Sigmoid colon (tissue), 7 donors: ENCODE measurements around the gene ROBO1. TPM values are rescaled to one million over a fixed set of nuclear protein-coding genes. Genes with fewer than 3 reads are reported as not detected.

Source experiments
- DNase-seq: peaks from one replicate; pipeline ENCODE4 v3.0.0-alpha.2; 2019
- H3K27ac ChIP-seq, 4 donors: fragments of 200-600 bp; sonication (generic); one replicate each; pipeline ENCODE4 v1.5.1; 2016 to 2019; ENCODE audit warnings: mild to moderate bottlenecking in 1 of 4
- H3K27me3 ChIP-seq, 3 donors: fragments of 200-600 bp; sonication (generic); one replicate each; pipeline ENCODE4 v1.5.1; 2019; ENCODE audit warnings: mild to moderate bottlenecking in 1 of 3
- H3K36me3 ChIP-seq, 4 donors: fragments of 200-600 bp; sonication (generic); one replicate each; pipeline ENCODE4 v1.5.1; 2016 to 2019
- H3K4me1 ChIP-seq, 4 donors: fragments of 200-600 bp; sonication (generic); one replicate each; pipeline ENCODE4 v1.5.1; 2017 to 2019
- H3K4me3 ChIP-seq, 4 donors: fragments of 200-600 bp; sonication (generic); one replicate each; pipeline ENCODE4 v1.5.1; 2017 to 2019; ENCODE audit warnings: mild to moderate bottlenecking in 2 of 4, moderate library complexity in 1 of 4
- H3K9me3 ChIP-seq, 4 donors: fragments of 200-600 bp in 3 of 4; sonication (generic) in 3 of 4; one replicate each; pipeline versions ENCODE4 v1.5.1 to v1.6.1; 2013 to 2019
- EP300 ChIP-seq, 4 donors: sonication (generic); formaldehyde crosslinking; IDR thresholded peaks; one replicate each; pipeline ENCODE4 v1.6.1; 2017; ENCODE audit warnings: antibody characterized with exemption in 4 of 4
- POLR2A ChIP-seq, 2 donors: fragments of 450-650 bp; IDR thresholded peaks; one replicate each; pipeline ENCODE4 v1.6.1; 2016; ENCODE audit warnings: antibody characterized with exemption in 2 of 2, mild to moderate bottlenecking in 2 of 2, moderate library complexity in 2 of 2
- POLR2AphosphoS5 ChIP-seq, 4 donors: sonication (generic); formaldehyde crosslinking; IDR thresholded peaks; one replicate each; pipeline ENCODE4 v1.6.1; 2017; ENCODE audit warnings: antibody characterized with exemption in 4 of 4
- WGBS, 2 donors: extraction: QIAGEN DNeasy Blood & Tissue Kit; methylation state at CpG; one replicate each; pipeline ENCODE4 v1.1.7; 2013; 5-methylcytosine and 5-hydroxymethylcytosine counted together
- intact Hi-C: fragments of 100-400 bp; cut with DNase I; formaldehyde crosslinking; loops from one replicate; pipeline ENCODE4 v1.15.1; 2023
- polyA plus RNA-seq, 3 donors: library from polyadenylated mRNA; stranded (reverse); fragments of 200-250 nt; gene quantifications; one replicate each; pipeline ENCODE4 v1.2.3, GENCODE V29; 2013
- total RNA-seq, 4 donors: library from RNA; depleted of rRNA; stranded (reverse); fragments of >200 nt; gene quantifications; one replicate each; pipeline ENCODE4 v1.1.0, GENCODE V29; 2016
- TF ChIP-seq, protein P1 (sequence below), 4 experiments: fragments of 450-650 bp in 3 of 4; fragments of 200-600 bp in 1 of 4; IDR thresholded peaks; one replicate each; pipeline ENCODE4 v1.5.1; 2016 to 2019; ENCODE audit warnings: antibody characterized with exemption in 4 of 4, mild to moderate bottlenecking in 3 of 4, moderate library complexity in 2 of 4
- donor health status: healthy with polysubstance abuse.
- donor health status: Bipolar disorder and iron deficiency.
- donor health status: healthy.

ROBO1 gene
- total RNA-seq (10 to 100 TPM; 32.4 to 45.7 (median 41.6) TPM), polyA plus RNA-seq (10 to 100 TPM in 1 of 3 donors, 1 to 10 TPM in 1, under 1 TPM in 1; 0.69 to 12.0 (median 3.0) TPM)

DNA sequence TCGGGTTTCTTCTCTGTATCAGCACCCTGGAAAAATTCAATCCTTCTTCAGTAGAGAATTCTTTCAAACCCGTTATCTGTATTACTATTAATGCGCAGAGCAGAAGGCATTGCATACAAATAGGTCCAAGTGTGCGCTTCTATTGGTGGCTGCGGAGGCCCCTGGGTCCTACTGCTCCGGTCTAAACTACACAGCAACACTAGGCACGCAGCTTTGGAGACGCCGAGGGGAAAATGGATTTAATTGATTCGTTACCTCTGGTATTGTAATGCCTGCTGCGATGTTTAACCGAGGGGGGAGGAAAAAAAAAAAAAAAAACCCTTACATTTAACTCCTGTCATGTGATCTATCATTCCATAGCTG is at the start of gene ROBO1:
Gene ROBO1, minus strand, starts transcription at position 94 of the 363 bp plus-strand sequence.
- TF ChIP-seq POLR2A (IDR thresholded peaks at IDR 0.05) (no peak), POLR2AphosphoS5 (IDR thresholded peaks at IDR 0.05) (no peak), EP300 (IDR thresholded peaks at IDR 0.05) (no peak)
- TF ChIP-seq, protein P1, sequence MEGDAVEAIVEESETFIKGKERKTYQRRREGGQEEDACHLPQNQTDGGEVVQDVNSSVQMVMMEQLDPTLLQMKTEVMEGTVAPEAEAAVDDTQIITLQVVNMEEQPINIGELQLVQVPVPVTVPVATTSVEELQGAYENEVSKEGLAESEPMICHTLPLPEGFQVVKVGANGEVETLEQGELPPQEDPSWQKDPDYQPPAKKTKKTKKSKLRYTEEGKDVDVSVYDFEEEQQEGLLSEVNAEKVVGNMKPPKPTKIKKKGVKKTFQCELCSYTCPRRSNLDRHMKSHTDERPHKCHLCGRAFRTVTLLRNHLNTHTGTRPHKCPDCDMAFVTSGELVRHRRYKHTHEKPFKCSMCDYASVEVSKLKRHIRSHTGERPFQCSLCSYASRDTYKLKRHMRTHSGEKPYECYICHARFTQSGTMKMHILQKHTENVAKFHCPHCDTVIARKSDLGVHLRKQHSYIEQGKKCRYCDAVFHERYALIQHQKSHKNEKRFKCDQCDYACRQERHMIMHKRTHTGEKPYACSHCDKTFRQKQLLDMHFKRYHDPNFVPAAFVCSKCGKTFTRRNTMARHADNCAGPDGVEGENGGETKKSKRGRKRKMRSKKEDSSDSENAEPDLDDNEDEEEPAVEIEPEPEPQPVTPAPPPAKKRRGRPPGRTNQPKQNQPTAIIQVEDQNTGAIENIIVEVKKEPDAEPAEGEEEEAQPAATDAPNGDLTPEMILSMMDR (IDR thresholded peaks at IDR 0.05): no peak
- intact Hi-C loops: no loop called here
- no peak for DNase-seq
- H3K9me3 ChIP-seq: no peaks in the 10 kb centered on the region
- peak within 1 kb of the TSS in 3 of 4 donors; percentile 22 to 40 (median 34) for H3K4me3 ChIP-seq
- peaks cover 0 to 18% (median 17%) of the 10 kb centered on the region in 4 donors for H3K4me1 ChIP-seq
- no peak within 1 kb of the TSS for H3K27ac ChIP-seq
- no peaks in the 10 kb centered on the region for H3K36me3 ChIP-seq
- peaks cover 4 to 33% (median 4%) of the 10 kb centered on the region in 3 donors for H3K27me3 ChIP-seq
- WGBS, 2 donors: 6 to 15% methylated on average over 12 of the region's 12 CpGs

DNA sequence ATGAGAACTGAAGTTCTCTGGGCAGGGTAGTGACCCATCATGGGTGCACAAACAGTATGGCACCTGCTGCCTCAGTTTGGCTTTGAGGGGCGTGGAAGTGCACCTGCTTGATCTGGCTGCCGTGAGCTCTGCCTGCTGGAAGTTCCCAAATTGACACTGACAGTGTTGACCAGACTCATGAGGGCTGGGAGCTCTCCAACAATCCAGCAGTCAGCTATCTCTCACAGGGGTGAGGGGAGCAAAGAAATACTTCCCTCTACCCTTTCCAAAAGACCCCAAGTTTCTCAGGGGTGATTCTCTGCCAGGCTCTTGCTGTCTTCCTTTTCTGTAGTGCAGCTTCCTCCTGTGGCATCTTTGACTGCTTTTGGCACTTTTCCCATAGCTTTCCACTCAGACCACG is 49.4 kb upstream of the ROBO1 start:
- no peaks in the 10 kb centered on the region for H3K4me1 ChIP-seq
- no peak for DNase-seq
- no peak for TF ChIP-seq EP300 (IDR thresholded peaks at IDR 0.05)
- TF ChIP-seq, protein P1 (IDR thresholded peaks at IDR 0.05): no peak
- no peak for TF ChIP-seq POLR2AphosphoS5 (IDR thresholded peaks at IDR 0.05)
- no peak for TF ChIP-seq POLR2A (IDR thresholded peaks at IDR 0.05)
- intact Hi-C loops: no loop called here
- H3K27ac ChIP-seq: no peak overlapping the region
- H3K27me3 ChIP-seq: no peaks in the 10 kb centered on the region
- H3K36me3 ChIP-seq: no peaks in the 10 kb centered on the region
- WGBS, 2 donors: 58 to 74% methylated on average over 3 of the region's 3 CpGs
- H3K9me3 ChIP-seq: peaks cover 0 to 4% (median 2%) of the 10 kb centered on the region in 4 donors
- no peak overlapping the region for H3K4me3 ChIP-seq

DNA sequence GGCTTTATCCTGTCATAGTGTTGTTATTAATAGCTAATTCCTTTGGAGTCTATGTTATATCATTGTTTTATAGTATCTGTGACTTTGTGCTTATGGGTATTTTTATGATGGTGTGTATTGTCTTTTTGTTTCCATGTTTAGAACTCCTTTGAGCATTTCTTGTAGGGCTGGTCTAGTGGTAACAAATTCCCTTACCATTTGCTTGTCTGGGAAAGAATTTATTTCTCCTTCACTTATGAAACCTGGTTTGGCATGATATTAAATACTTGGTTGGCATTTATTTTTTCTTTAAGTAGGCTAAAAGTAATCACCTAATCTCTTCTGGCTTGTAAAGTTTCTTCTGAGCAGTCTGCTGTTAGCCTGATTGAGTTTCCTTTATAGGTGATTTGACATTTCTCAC is 47.7 kb upstream of the ROBO1 start:
- Histone ChIP-seq H3K4me1 (no peaks in the 10 kb centered on the region), H3K36me3 (no peaks in the 10 kb centered on the region), H3K9me3 (peaks cover 0 to 4% (median 2%) of the 10 kb centered on the region in 4 donors), H3K27ac (no peak overlapping the region), H3K27me3 (no peaks in the 10 kb centered on the region), H3K4me3 (no peak overlapping the region)
- intact Hi-C loops: no loop called here
- no peak for DNase-seq
- TF ChIP-seq POLR2A (IDR thresholded peaks at IDR 0.05) (no peak), EP300 (IDR thresholded peaks at IDR 0.05) (no peak), POLR2AphosphoS5 (IDR thresholded peaks at IDR 0.05) (no peak)
- TF ChIP-seq, protein P1 (IDR thresholded peaks at IDR 0.05): no peak

DNA sequence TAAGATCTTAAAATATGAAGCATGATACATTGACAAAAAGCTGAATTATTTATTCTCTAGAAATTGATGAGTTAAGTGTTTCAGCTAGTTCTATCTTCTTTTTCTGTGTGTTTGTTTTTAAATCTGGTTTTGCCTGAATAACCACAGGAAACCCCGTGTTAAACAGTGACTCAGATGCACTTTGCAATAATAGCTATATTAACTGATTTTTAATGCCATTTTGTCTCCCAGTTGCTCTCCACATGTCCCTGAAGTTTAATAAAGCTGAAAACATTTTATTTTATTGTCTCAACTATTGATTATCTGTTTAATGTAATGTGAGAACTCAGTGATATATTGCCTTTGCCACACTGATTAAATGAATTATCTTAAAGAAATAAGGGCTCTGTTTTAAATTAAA is 42.8 kb upstream of the ROBO1 start:
- Histone ChIP-seq H3K27ac (no peak overlapping the region), H3K9me3 (peaks cover 0 to 2% (median 0%) of the 10 kb centered on the region in 4 donors), H3K4me3 (no peak overlapping the region), H3K4me1 (no peaks in the 10 kb centered on the region), H3K27me3 (no peaks in the 10 kb centered on the region), H3K36me3 (no peaks in the 10 kb centered on the region)
- TF ChIP-seq, protein P1 (IDR thresholded peaks at IDR 0.05): no peak
- no peak for TF ChIP-seq POLR2A (IDR thresholded peaks at IDR 0.05)
- TF ChIP-seq POLR2AphosphoS5 (IDR thresholded peaks at IDR 0.05): no peak
- TF ChIP-seq EP300 (IDR thresholded peaks at IDR 0.05): no peak
- no peak for DNase-seq
- 19 to 35% methylated on average over 1 of the region's 1 CpG for WGBS, 2 donors
- intact Hi-C loops: no loop called here

DNA sequence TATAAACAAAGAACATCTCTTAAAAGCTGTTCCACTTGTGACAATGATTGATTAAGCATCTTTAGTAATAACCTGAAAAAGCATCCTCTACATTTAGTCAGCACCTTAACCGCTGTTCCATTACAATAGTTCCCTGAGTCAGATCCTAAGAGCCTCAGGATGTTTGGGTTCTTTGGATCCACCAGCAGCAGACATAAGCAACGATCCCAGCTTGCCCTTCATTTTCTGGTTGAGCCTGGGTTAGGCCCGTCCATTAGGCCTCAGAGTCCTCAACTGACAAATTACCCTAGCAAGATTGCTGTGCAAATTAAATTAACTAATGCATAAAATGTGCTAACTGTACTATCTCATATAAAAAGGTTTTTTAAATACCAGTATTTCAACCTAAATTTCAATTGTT is 42.3 kb upstream of the ROBO1 start:
- WGBS, 2 donors: 66 to 80% methylated on average over 3 of the region's 3 CpGs
- Histone ChIP-seq H3K27ac (no peak overlapping the region), H3K27me3 (no peaks in the 10 kb centered on the region), H3K4me3 (no peak overlapping the region), H3K4me1 (no peaks in the 10 kb centered on the region), H3K9me3 (no peaks in the 10 kb centered on the region), H3K36me3 (no peaks in the 10 kb centered on the region)
- no peak for DNase-seq
- intact Hi-C loops: no loop called here
- TF ChIP-seq POLR2AphosphoS5 (IDR thresholded peaks at IDR 0.05) (no peak), POLR2A (IDR thresholded peaks at IDR 0.05) (no peak), EP300 (IDR thresholded peaks at IDR 0.05) (no peak)
- TF ChIP-seq, protein P1 (IDR thresholded peaks at IDR 0.05): no peak
